ENCODE data around the gene SPRY1. TPM values are rescaled to one million over a fixed set of nuclear protein-coding genes. Genes with fewer than 3 reads are reported as not detected.

Gene SPRY1
- total and polyA plus RNA-seq, 9 of the 15 experiments (the other 6 are each of a cell fraction or from before 2014, with no cell fraction given): 0.18 to 1.9 (median 0.45) TPM; not detected in 1

GRCh38 chr4:123419885-123420755, 23.5 kb downstream of the SPRY1 start:
- FAIRE-seq (no peak), DNase-seq (ENCODE audit: extremely low read depth in 1 of 4, low spot score in 3 of 4) (no peak), ATAC-seq (no peak)
- H3K27me3 ChIP-seq (ENCODE audit: control insufficient read depth in 2 of 2, insufficient read depth in 2 of 2, low read length in 2 of 2): no peaks in the 10 kb centered on the region
- H4K20me1 ChIP-seq (replicated peaks; ENCODE audit: control insufficient read depth, insufficient read depth, low read length): no peaks in the 10 kb centered on the region
- no peak overlapping the region for H3K9ac ChIP-seq (ENCODE audit: insufficient read depth in 1 of 2, low read depth in 2 of 2, low read length in 2 of 2)
- no peaks in the 10 kb centered on the region for H3K9me1 ChIP-seq (ENCODE audit: control insufficient read depth, insufficient read depth, low read length)
- no peaks in the 10 kb centered on the region for H3K36me3 ChIP-seq (ENCODE audit: control insufficient read depth, insufficient read depth, low read length)
- ChIA-PET CTCF (ENCODE audit: low intra/inter-chr PET ratio) (no interaction called here), POLR2A (no interaction called here)
- intact Hi-C loops (cut with micrococcal nuclease) (no loop called here), in situ Hi-C loops (cut with MboI) (no loop called here)
- peaks cover 0 to 15% of the 10 kb centered on the region in 2 experiments; a peak in 2 of 5 replicates for H3K4me1 ChIP-seq (replicated peaks in 1 of 2; ENCODE audit: control insufficient read depth in 2 of 2, insufficient read depth in 2 of 2, low read length in 2 of 2)
- no peak overlapping the region for H3K4me3 ChIP-seq
- BruUV-seq (replicated peaks): no TSS peak
- H3K79me2 ChIP-seq (ENCODE audit: control insufficient read depth, insufficient read depth, low read length): no peaks in the 10 kb centered on the region
- WGBS (ENCODE audit: insufficient coverage, low coverage, missing lambda C conversion rate): 46% methylated on average over 17 of the region's 17 CpGs
- H3K27ac ChIP-seq (ENCODE audit: extremely low read depth, low read depth, low read length): no peak overlapping the region
- H3K9me3 ChIP-seq (replicated peaks; ENCODE audit: control insufficient read depth, insufficient read depth, low read depth, low read length): peaks cover 3% of the 10 kb centered on the region; the same call in 1 of the 2 replicates
- no peak overlapping the region for H3K4me2 ChIP-seq (ENCODE audit: insufficient read depth, low read length)
- peak overlapping the region; percentile 3; the same call in 1 of the 2 replicates for H2AFZ ChIP-seq (ENCODE audit: low read depth, low read length)
- TF ChIP-seq, protein P1, sequence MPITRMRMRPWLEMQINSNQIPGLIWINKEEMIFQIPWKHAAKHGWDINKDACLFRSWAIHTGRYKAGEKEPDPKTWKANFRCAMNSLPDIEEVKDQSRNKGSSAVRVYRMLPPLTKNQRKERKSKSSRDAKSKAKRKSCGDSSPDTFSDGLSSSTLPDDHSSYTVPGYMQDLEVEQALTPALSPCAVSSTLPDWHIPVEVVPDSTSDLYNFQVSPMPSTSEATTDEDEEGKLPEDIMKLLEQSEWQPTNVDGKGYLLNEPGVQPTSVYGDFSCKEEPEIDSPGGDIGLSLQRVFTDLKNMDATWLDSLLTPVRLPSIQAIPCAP (CRISPR knock-in tag; IDR thresholded peaks at IDR 0.05; ENCODE audit: borderline replicate concordance): no peak
- TF ChIP-seq ZNF583 (CRISPR knock-in tag; IDR thresholded peaks at IDR 0.05) (no peak), TAF9B (IDR thresholded peaks at IDR 0.05; ENCODE audit: partially characterized antibody) (no peak), IRF2 (CRISPR knock-in tag; IDR thresholded peaks at IDR 0.05) (no peak), ZNF121 (CRISPR knock-in tag; conservative IDR thresholded peaks at IDR 0.05) (no peak), ZNF282 (CRISPR knock-in tag; IDR thresholded peaks at IDR 0.05) (no peak), MYC (IDR thresholded peaks at IDR 0.05; ENCODE audit: low read depth, low read length) (no peak), MYC (CRISPR knock-in tag; IDR thresholded peaks at IDR 0.05; ENCODE audit: borderline replicate concordance, low read depth) (no peak), EGR1 (conservative IDR thresholded peaks at IDR 0.05) (no peak), ZNF584 (CRISPR knock-in tag; IDR thresholded peaks at IDR 0.05; ENCODE audit: low read depth) (no peak), NR1H2 (CRISPR knock-in tag; IDR thresholded peaks at IDR 0.05) (no peak), E2F1 (CRISPR knock-in tag; IDR thresholded peaks at IDR 0.05) (no peak), RBM25 (IDR thresholded peaks at IDR 0.05; ENCODE audit: low read depth, low read length, severe bottlenecking) (no peak)
- TF ChIP-seq, protein P2, sequence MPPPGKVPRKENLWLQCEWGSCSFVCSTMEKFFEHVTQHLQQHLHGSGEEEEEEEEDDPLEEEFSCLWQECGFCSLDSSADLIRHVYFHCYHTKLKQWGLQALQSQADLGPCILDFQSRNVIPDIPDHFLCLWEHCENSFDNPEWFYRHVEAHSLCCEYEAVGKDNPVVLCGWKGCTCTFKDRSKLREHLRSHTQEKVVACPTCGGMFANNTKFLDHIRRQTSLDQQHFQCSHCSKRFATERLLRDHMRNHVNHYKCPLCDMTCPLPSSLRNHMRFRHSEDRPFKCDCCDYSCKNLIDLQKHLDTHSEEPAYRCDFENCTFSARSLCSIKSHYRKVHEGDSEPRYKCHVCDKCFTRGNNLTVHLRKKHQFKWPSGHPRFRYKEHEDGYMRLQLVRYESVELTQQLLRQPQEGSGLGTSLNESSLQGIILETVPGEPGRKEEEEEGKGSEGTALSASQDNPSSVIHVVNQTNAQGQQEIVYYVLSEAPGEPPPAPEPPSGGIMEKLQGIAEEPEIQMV (tag; conservative IDR thresholded peaks at IDR 0.05; ENCODE audit: low read depth): no peak
- TF ChIP-seq, protein P3, sequence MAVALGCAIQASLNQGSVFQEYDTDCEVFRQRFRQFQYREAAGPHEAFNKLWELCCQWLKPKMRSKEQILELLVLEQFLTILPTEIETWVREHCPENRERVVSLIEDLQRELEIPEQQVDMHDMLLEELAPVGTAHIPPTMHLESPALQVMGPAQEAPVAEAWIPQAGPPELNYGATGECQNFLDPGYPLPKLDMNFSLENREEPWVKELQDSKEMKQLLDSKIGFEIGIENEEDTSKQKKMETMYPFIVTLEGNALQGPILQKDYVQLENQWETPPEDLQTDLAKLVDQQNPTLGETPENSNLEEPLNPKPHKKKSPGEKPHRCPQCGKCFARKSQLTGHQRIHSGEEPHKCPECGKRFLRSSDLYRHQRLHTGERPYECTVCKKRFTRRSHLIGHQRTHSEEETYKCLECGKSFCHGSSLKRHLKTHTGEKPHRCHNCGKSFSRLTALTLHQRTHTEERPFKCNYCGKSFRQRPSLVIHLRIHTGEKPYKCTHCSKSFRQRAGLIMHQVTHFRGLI (CRISPR knock-in tag; IDR thresholded peaks at IDR 0.05): no peak

Measured in K562 (cell line).